HG03520 (cell line): ENCODE measurements around the gene ZNF76.

ENCODE experiments used
- ATAC-seq: cut with Tn5 transposase; IDR thresholded peaks from one replicate; pipeline ENCODE4 v1.9.1; 2021; ENCODE audit warnings: mild to moderate bottlenecking, moderate library complexity; ENCODE audit not compliant: unreplicated experiment

Gene ZNF76

DNA sequence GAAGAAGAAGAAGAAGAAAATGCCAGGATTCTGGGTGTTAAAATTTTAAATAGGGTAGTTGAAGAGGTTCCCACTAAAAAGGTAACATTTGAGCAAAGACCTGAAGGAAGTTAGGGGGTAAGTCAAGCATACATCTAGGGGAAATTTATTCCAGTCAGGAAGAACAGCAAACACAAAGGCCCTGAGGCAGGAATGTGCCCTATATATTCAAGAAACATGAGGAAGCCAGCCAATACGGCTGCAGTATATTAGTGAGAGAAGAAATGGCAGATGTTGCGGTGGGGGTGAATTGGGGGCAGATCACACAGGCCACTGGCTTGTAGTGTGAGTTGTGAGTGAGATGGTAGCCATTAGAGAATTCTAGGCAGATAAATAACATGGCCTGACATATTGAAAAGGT is 6.0 kb downstream of the ZNF76 start:
- ATAC-seq: no peak

DNA sequence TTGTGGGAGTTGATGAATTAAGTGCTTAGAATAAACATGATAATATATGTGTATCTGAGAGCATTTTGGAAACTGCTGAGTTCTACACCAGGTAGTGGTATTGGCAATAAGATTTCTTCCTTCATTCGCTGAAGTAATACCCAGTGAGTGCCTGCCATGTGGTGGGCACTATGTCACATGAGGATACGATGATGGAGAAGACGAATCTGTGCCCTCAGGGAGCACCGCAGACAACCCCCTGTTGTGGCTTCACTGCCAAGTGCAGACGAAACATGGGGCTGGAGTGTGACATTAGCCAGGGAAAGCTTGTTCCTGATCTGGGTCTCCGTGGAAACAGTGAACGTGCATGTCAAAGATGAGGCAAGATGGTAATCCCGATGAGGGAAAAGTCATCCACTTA is 7.9 kb downstream of the ZNF76 start:
- ATAC-seq: no peak

DNA sequence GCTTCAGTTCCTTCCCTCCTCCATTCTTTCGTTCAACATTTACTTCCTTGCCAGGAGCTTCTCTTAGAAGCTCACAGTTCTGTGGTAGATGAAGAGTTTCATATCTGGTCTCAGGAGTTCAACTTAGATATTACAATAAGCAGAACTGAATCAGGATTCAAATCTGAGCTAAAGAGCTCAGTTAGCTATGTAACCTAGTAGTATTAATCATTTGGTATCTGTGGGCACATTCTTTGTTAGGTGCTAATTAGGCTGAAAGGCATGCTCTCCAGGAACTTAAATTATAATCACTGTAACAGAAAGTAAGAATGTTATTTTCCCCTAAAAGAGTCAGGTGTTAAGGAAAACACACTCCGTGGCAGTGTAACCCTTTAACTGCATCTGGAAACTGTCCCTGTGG is 8.4 kb downstream of the ZNF76 start:
- no peak for ATAC-seq

DNA sequence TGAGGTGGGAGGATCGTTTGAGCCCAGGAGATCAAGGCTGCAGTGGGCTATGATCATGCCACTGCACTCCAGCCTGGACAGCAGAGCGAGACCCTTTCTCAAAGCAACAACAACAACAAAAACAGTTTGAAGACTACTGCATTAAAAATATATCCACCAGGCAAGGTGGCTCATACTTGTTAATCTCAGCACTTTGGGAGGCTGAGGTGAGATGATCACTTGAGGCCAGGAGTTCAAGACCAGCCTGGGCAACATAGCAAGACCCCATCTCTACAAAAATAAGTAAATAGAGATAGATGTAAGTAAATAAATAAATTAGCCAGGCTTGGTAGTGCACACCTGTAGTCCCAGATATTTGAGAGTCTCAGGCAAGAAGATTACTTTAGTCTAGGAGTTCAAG is 12.5 kb downstream of the ZNF76 start:
- ATAC-seq: no peak

DNA sequence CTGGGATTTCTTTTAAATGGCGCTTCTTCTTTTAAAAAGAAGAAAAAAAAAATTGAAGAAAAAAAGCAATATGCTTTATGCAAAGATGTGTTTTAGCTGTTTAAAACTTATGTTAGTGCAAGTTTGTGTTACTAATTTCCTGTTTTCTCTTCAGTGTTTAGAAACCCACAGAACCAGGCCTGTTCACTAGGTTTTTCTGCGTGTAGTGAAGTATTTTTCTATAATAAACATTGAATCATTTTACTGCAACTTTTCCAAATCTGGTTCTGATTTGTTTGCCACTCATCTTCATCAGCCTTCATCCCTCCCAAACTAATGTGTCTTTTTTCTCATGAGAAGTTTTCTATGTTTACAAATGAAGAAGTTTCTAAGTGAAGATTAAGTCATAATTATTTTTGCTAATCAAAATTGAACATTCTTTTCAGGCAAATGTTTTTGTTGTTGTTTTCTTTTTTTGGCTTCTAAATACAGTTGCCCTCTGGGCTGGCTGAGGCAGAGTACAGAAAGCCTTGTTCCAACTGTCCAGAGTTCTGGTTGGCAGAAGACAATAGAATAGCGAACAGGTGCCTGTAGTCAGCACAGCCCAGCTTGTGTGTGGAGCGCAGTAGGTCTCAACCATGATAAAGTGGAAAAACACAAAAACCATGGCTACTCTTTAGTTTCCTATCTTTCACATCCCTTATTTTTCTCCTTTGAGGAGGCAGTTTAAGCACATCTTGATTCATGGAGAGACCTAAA is 14.5 kb downstream of the ZNF76 start:
- ATAC-seq: no peak

GRCh38 chr6:35275744-35276260 is 16.3 kb downstream of the ZNF76 start:
- ATAC-seq: no peak

DNA sequence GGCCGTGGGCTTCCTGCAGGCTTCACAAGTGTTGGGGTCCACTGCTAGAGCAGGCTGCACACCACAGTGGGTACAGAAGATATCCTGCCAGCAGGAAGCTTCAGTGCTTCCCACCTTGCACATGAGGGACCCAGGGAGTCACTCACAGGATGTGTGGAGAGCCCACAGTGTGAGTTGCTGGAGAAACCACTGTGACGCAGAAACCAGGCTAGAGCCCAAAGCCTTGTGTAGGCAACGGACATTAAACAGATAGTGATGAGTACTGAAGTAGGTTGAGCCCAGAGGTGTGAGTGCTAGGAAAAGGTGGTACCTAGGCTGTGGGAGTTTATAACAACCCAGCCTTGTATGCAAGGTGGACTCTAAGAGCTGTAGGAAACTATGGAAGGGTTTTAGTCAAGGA is 19.2 kb downstream of the ZNF76 start:
- ATAC-seq: no peak

- no peak for ATAC-seq
Observed at GRCh38 chr6:35280903-35281302, 21.4 kb downstream of the ZNF76 start.

- no peak for ATAC-seq
Observed at GRCh38 chr6:35282472-35282871, 22.9 kb downstream of the ZNF76 start.

DNA sequence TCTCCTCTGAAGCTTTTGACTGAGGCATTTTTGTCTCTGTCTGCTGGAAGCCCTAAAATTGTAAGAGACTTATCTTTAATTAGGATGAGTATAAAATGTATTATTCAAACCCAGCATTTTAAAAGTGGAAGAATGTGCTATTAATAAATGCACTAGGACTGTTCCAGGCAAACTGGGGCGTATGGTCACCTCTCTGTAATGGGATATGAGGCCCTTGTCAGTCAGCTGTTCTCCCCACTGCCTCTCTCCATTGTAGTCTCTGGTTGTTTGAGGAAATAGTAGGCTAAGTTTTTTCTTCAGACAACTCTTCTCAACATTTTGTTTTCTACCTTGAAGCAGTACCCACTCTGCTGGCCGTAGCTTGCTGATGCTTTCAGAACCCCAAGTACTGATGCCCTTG is 23.8 kb downstream of the ZNF76 start:
- no peak for ATAC-seq

- no peak for ATAC-seq
Observed at GRCh38 chr6:35287671-35288396, 28.3 kb downstream of the ZNF76 start.

GRCh38 chr6:35288834-35289233 is 29.3 kb downstream of the ZNF76 start:
- ATAC-seq: no peak

DNA sequence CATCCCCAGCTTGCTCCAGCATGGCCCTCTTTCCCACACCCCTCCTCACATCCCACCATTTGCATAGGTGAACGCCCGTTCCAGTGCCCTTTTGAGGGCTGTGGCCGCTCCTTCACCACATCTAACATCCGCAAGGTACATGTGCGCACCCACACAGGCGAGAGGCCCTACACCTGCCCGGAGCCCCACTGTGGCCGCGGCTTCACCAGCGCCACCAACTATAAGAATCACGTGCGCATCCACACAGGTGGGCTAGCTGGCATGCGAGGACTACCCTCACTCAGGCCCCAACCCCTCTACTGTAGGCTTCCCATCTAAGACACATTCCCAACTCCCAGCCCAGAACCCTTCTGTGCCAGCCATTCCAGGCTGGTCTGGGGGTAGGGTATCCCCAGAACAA is 32.0 kb downstream of the ZNF76 start:
- no peak for ATAC-seq

- no peak for ATAC-seq
Observed at GRCh38 chr6:35292494-35292893, 33.0 kb downstream of the ZNF76 start.

- no peak for ATAC-seq
Observed at GRCh38 chr6:35293681-35294080, 34.1 kb downstream of the ZNF76 start.

- no peak for ATAC-seq
Observed at GRCh38 chr6:35294308-35294945, 34.9 kb downstream of the ZNF76 start.

DNA sequence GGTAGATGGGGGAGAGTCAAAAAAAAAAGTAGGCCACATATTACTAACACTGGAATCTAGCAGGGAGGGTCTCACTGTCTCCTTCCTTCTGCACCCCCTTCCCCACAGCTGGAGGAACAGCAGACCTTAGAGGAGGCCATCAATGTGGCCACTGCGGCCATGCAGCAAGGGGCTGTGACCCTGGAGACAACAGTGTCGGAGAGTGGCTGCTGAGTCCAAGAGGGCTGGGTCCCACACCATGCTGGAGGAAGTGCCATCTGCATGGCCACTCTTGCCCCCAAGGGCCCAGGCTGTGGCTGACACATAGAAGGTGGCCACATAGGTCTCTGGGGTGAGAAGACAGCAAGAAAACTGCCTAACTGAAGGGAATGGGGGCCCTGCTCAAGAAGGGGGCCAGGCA is 35.5 kb downstream of the ZNF76 start:
- ATAC-seq: no peak

GRCh38 chr6:35295521-35296315 is 36.2 kb downstream of the ZNF76 start:
- ATAC-seq: no peak

GRCh38 chr6:35296931-35297600 is 37.5 kb downstream of the ZNF76 start:
- ATAC-seq: no peak
